ENCODE measurements around the gene CATSPERD. TPM values are rescaled to one million over a fixed set of nuclear protein-coding genes. Genes with fewer than 3 reads are reported as not detected.

The CATSPERD gene
- total RNA-seq, 2 experiments from 2014 or later, result not detected

- intact Hi-C loops (cut with DNase I, micrococcal nuclease), result loop anchor here in 1 of 2 experiments (10.0 kb wide), 1 partner anchor 252 kb away; no protein-coding TSS in a partner anchor
- CTCF ChIA-PET, result no interaction called here
- no peaks in the 10 kb centered on the region for H3K9me3 ChIP-seq (ENCODE audit: control insufficient read depth in 1 of 2, insufficient read depth in 1 of 2, low read length in 2 of 2)
- no peaks in the 10 kb centered on the region for H3K36me3 ChIP-seq (ENCODE audit: insufficient read depth, low read length)
- ATAC-seq (ENCODE audit: poor library complexity) (no peak), DNase-seq (no peak)
- no peak overlapping the region for H3K4me3 ChIP-seq (ENCODE audit: low read length)
- no peak for TF ChIP-seq CTCF (IDR thresholded peaks at IDR 0.05)
- Mint-ChIP-seq H3K9me3 (no peaks in the 10 kb centered on the region), H3K27ac (no peak overlapping the region), H3K4me1 (ENCODE audit: low read depth) (no peaks in the 10 kb centered on the region), H3K36me3 (ENCODE audit: low read depth) (no peaks in the 10 kb centered on the region), H3K27me3 (no peaks in the 10 kb centered on the region), H3K4me3 (no peak overlapping the region)
- no peak overlapping the region for H3K27ac ChIP-seq (ENCODE audit: low read depth in 1 of 2, low read length in 2 of 2)
- H3K27me3 ChIP-seq (ENCODE audit: control insufficient read depth in 1 of 2, insufficient read depth in 2 of 2, low read length in 2 of 2), result peaks cover 3% of the 10 kb centered on the region in 2 experiments
- POLR2A ChIA-PET, result no interaction called here
- H3K4me1 ChIP-seq (ENCODE audit: insufficient read depth, low read length), result no peaks in the 10 kb centered on the region
These were observed 52.8 kb downstream of the CATSPERD start for GRCh38 chr19:5773276-5773675.

- H3K36me3 Mint-ChIP-seq (ENCODE audit: low read depth), result no peaks in the 10 kb centered on the region
- no peaks in the 10 kb centered on the region for H3K27me3 Mint-ChIP-seq
- TF ChIP-seq CTCF (IDR thresholded peaks at IDR 0.05), result no peak
- H3K4me1 Mint-ChIP-seq (ENCODE audit: low read depth), result no peaks in the 10 kb centered on the region
- CTCF ChIA-PET, result no interaction called here
- Histone ChIP-seq H3K9me3 (ENCODE audit: control insufficient read depth in 1 of 2, insufficient read depth in 1 of 2, low read length in 2 of 2) (no peaks in the 10 kb centered on the region), H3K27ac (ENCODE audit: low read depth in 1 of 2, low read length in 2 of 2) (no peak overlapping the region), H3K27me3 (ENCODE audit: control insufficient read depth in 1 of 2, insufficient read depth in 2 of 2, low read length in 2 of 2) (peaks cover 3% of the 10 kb centered on the region in 2 experiments), H3K4me1 (ENCODE audit: insufficient read depth, low read length) (no peaks in the 10 kb centered on the region), H3K4me3 (ENCODE audit: low read length) (no peak overlapping the region), H3K36me3 (ENCODE audit: insufficient read depth, low read length) (no peaks in the 10 kb centered on the region)
- POLR2A ChIA-PET, result no interaction called here
- no peak overlapping the region for H3K27ac Mint-ChIP-seq
- intact Hi-C loops (cut with DNase I, micrococcal nuclease), result loop anchor here in 1 of 2 experiments (10.0 kb wide), 1 partner anchor 250 kb away; no protein-coding TSS in a partner anchor
- no peak overlapping the region for H3K4me3 Mint-ChIP-seq
- ATAC-seq (ENCODE audit: poor library complexity) (no peak), DNase-seq (no peak)
- no peaks in the 10 kb centered on the region for H3K9me3 Mint-ChIP-seq
These were observed 54.5 kb downstream of the CATSPERD start for GRCh38 chr19:5774921-5775320.

- no peak overlapping the region for H3K4me3 Mint-ChIP-seq
- POLR2A ChIA-PET, result no interaction called here
- Histone ChIP-seq H3K4me1 (ENCODE audit: insufficient read depth, low read length) (no peaks in the 10 kb centered on the region), H3K27me3 (ENCODE audit: control insufficient read depth in 1 of 2, insufficient read depth in 2 of 2, low read length in 2 of 2) (peaks cover 3% of the 10 kb centered on the region in 2 experiments), H3K4me3 (ENCODE audit: low read length) (no peak overlapping the region), H3K27ac (ENCODE audit: low read depth in 1 of 2, low read length in 2 of 2) (no peak overlapping the region), H3K36me3 (ENCODE audit: insufficient read depth, low read length) (no peaks in the 10 kb centered on the region), H3K9me3 (ENCODE audit: control insufficient read depth in 1 of 2, insufficient read depth in 1 of 2, low read length in 2 of 2) (no peaks in the 10 kb centered on the region)
- no peaks in the 10 kb centered on the region for H3K27me3 Mint-ChIP-seq
- no peak overlapping the region for H3K27ac Mint-ChIP-seq
- CTCF ChIA-PET, result no interaction called here
- no peaks in the 10 kb centered on the region for H3K36me3 Mint-ChIP-seq (ENCODE audit: low read depth)
- intact Hi-C loops (cut with DNase I, micrococcal nuclease), result loop anchor here in 1 of 2 experiments (10.0 kb wide), 1 partner anchor 249 kb away; no protein-coding TSS in a partner anchor
- no peak for TF ChIP-seq CTCF (IDR thresholded peaks at IDR 0.05)
- no peaks in the 10 kb centered on the region for H3K4me1 Mint-ChIP-seq (ENCODE audit: low read depth)
- DNase-seq (no peak), ATAC-seq (ENCODE audit: poor library complexity) (no peak)
- no peaks in the 10 kb centered on the region for H3K9me3 Mint-ChIP-seq
These were observed 55.4 kb downstream of the CATSPERD start for GRCh38 chr19:5775668-5776309.

All from CD4-positive, alpha-beta T cell (primary cell).